Testis (tissue), 2 donors: Measurements from ENCODE around the gene COMMD4.

ENCODE experiments used
- CTCF ChIP-seq, 3 experiments: fragments of 450-650 bp in 2 of 3; fragments of 200-600 bp in 1 of 3; sonication (generic) in 1 of 3; IDR thresholded peaks; one replicate each; pipeline ENCODE4 v1.5.1; 2016 to 2019; ENCODE audit warnings: antibody characterized with exemption in 3 of 3, mild to moderate bottlenecking in 2 of 3, moderate library complexity in 1 of 3
- POLR2A ChIP-seq: fragments of 450-650 bp; IDR thresholded peaks from one replicate; pipeline ENCODE4 v1.6.1; 2017; ENCODE audit warnings: antibody characterized with exemption, mild to moderate bottlenecking, moderate library complexity

- no peak for TF ChIP-seq CTCF (IDR thresholded peaks at IDR 0.05)
- TF ChIP-seq POLR2A = no peak
Measured at GRCh38 chr15:75309711-75310110, 26.2 kb upstream of the COMMD4 start.
